ENCODE data around the gene MTMR10. TPM values are rescaled to one million over a fixed set of nuclear protein-coding genes. Genes with fewer than 3 reads are reported as not detected.

MTMR10 gene
- total and polyA plus RNA-seq, 2 experiments from 2014 or later: 7.2 to 8.1 TPM

GRCh38 chr15:31020542-31020941 is 29.1 kb upstream of the MTMR10 start:
- Histone ChIP-seq H4K20me1 (ENCODE audit: insufficient read depth) (no peaks in the 10 kb centered on the region), H3K9me2 (ENCODE audit: insufficient read depth) (no peaks in the 10 kb centered on the region), H3K36me3 (ENCODE audit: low read depth) (no peaks in the 10 kb centered on the region), H3K27me3 (replicated peaks; ENCODE audit: insufficient read depth) (no peaks in the 10 kb centered on the region), H3K9ac (no peak overlapping the region), H3F3A (ENCODE audit: insufficient read depth) (peaks cover 31% of the 10 kb centered on the region), H3K27ac (no peak overlapping the region), H3K4me1 (ENCODE audit: insufficient read depth) (peaks cover 37% of the 10 kb centered on the region), H3K4me2 (ENCODE audit: unreplicated experiment) (no peak overlapping the region), H3K4me3 (no peak overlapping the region), H2AFZ (no peak overlapping the region), H3K79me2 (ENCODE audit: insufficient read depth) (no peaks in the 10 kb centered on the region), H3K9me3 (ENCODE audit: low read depth) (no peaks in the 10 kb centered on the region)
- no peak for DNase-seq
- 84 to 89% methylated on average over 5 of the region's 5 CpGs for WGBS, 2 experiments (ENCODE audit: low coverage in 1 of 2, low lambda C conversion rate in 2 of 2, missing lambda C conversion rate in 2 of 2)
- in situ Hi-C loops (cut with MboI): no loop called here
- TF ChIP-seq EZH2phosphoT487 (IDR thresholded peaks at IDR 0.05; ENCODE audit: insufficient read depth, low read depth): no peak
- TF ChIP-seq EZH2 (IDR thresholded peaks at IDR 0.05; ENCODE audit: insufficient read depth, poor library complexity, severe bottlenecking): no peak

GRCh38 chr15:31019986-31020385 is 28.6 kb upstream of the MTMR10 start:
- H3K4me3 ChIP-seq: no peak overlapping the region
- no peaks in the 10 kb centered on the region for H3K36me3 ChIP-seq (ENCODE audit: low read depth)
- H3K4me2 ChIP-seq (ENCODE audit: unreplicated experiment): no peak overlapping the region
- H3F3A ChIP-seq (ENCODE audit: insufficient read depth): peaks cover 31% of the 10 kb centered on the region
- DNase-seq: no peak
- H3K27ac ChIP-seq: no peak overlapping the region
- no peaks in the 10 kb centered on the region for H3K9me2 ChIP-seq (ENCODE audit: insufficient read depth)
- TF ChIP-seq EZH2phosphoT487 (IDR thresholded peaks at IDR 0.05; ENCODE audit: insufficient read depth, low read depth) (no peak), EZH2 (IDR thresholded peaks at IDR 0.05; ENCODE audit: insufficient read depth, poor library complexity, severe bottlenecking) (no peak)
- no peaks in the 10 kb centered on the region for H3K79me2 ChIP-seq (ENCODE audit: insufficient read depth)
- no peaks in the 10 kb centered on the region for H3K27me3 ChIP-seq (replicated peaks; ENCODE audit: insufficient read depth)
- in situ Hi-C loops (cut with MboI): no loop called here
- peaks cover 35% of the 10 kb centered on the region for H3K4me1 ChIP-seq (ENCODE audit: insufficient read depth)
- no peaks in the 10 kb centered on the region for H3K9me3 ChIP-seq (ENCODE audit: low read depth)
- no peak overlapping the region for H2AFZ ChIP-seq
- H3K9ac ChIP-seq: no peak overlapping the region
- WGBS, 2 experiments (ENCODE audit: low coverage in 1 of 2, low lambda C conversion rate in 2 of 2, missing lambda C conversion rate in 2 of 2): 58 to 64% methylated on average over 3 of the region's 3 CpGs
- H4K20me1 ChIP-seq (ENCODE audit: insufficient read depth): no peaks in the 10 kb centered on the region

GRCh38 chr15:31017311-31017710 is 25.9 kb upstream of the MTMR10 start:
- WGBS, 2 experiments (ENCODE audit: low coverage in 1 of 2, low lambda C conversion rate in 2 of 2, missing lambda C conversion rate in 2 of 2): 18 to 25% methylated on average over 1 of the region's 1 CpG
- Histone ChIP-seq H3F3A (ENCODE audit: insufficient read depth) (peaks cover 11% of the 10 kb centered on the region), H3K4me3 (no peak overlapping the region), H3K4me2 (ENCODE audit: unreplicated experiment) (no peak overlapping the region), H3K27me3 (replicated peaks; ENCODE audit: insufficient read depth) (no peaks in the 10 kb centered on the region), H2AFZ (no peak overlapping the region), H3K27ac (no peak overlapping the region), H4K20me1 (ENCODE audit: insufficient read depth) (no peaks in the 10 kb centered on the region), H3K9ac (no peak overlapping the region), H3K9me2 (ENCODE audit: insufficient read depth) (no peaks in the 10 kb centered on the region), H3K36me3 (ENCODE audit: low read depth) (no peaks in the 10 kb centered on the region), H3K9me3 (ENCODE audit: low read depth) (no peaks in the 10 kb centered on the region), H3K79me2 (ENCODE audit: insufficient read depth) (no peaks in the 10 kb centered on the region), H3K4me1 (ENCODE audit: insufficient read depth) (peaks cover 13% of the 10 kb centered on the region)
- in situ Hi-C loops (cut with MboI): no loop called here
- TF ChIP-seq EZH2phosphoT487 (IDR thresholded peaks at IDR 0.05; ENCODE audit: insufficient read depth, low read depth): no peak
- TF ChIP-seq EZH2 (IDR thresholded peaks at IDR 0.05; ENCODE audit: insufficient read depth, poor library complexity, severe bottlenecking): no peak
- DNase-seq: no peak

GRCh38 chr15:31016446-31016915 is 25.1 kb upstream of the MTMR10 start:
- Histone ChIP-seq H3K36me3 (ENCODE audit: low read depth) (no peaks in the 10 kb centered on the region), H3K4me1 (ENCODE audit: insufficient read depth) (peaks cover 13% of the 10 kb centered on the region), H3K4me2 (ENCODE audit: unreplicated experiment) (peak overlapping the region; percentile 46), H3K79me2 (ENCODE audit: insufficient read depth) (no peaks in the 10 kb centered on the region), H3K9me2 (ENCODE audit: insufficient read depth) (no peaks in the 10 kb centered on the region), H2AFZ (no peak overlapping the region), H3K4me3 (no peak overlapping the region), H3F3A (ENCODE audit: insufficient read depth) (peaks cover 11% of the 10 kb centered on the region), H3K27me3 (replicated peaks; ENCODE audit: insufficient read depth) (no peaks in the 10 kb centered on the region), H3K27ac (peak overlapping the region; percentile 37; the same call in 1 of the 2 replicates), H4K20me1 (ENCODE audit: insufficient read depth) (no peaks in the 10 kb centered on the region), H3K9ac (no peak overlapping the region), H3K9me3 (ENCODE audit: low read depth) (no peaks in the 10 kb centered on the region)
- 2 to 12% methylated on average over 3 of the region's 3 CpGs for WGBS, 2 experiments (ENCODE audit: low coverage in 1 of 2, low lambda C conversion rate in 2 of 2, missing lambda C conversion rate in 2 of 2)
- in situ Hi-C loops (cut with MboI): no loop called here
- TF ChIP-seq EZH2 (IDR thresholded peaks at IDR 0.05; ENCODE audit: insufficient read depth, poor library complexity, severe bottlenecking): no peak
- 0 out of 2 replicates have a peak, but pooled peaks have one; percentile 64 for TF ChIP-seq EZH2phosphoT487 (IDR thresholded peaks at IDR 0.05; ENCODE audit: insufficient read depth, low read depth)
- DNase-seq: peak; percentile 60

GRCh38 chr15:31014608-31014925 is 23.1 kb upstream of the MTMR10 start:
- 55 to 58% methylated on average over 2 of the region's 2 CpGs for WGBS, 2 experiments (ENCODE audit: low coverage in 1 of 2, low lambda C conversion rate in 2 of 2, missing lambda C conversion rate in 2 of 2)
- no peak for DNase-seq
- Histone ChIP-seq H2AFZ (no peak overlapping the region), H3K4me2 (ENCODE audit: unreplicated experiment) (no peak overlapping the region), H3K4me1 (ENCODE audit: insufficient read depth) (peaks cover 13% of the 10 kb centered on the region), H3K79me2 (ENCODE audit: insufficient read depth) (no peaks in the 10 kb centered on the region), H3K36me3 (ENCODE audit: low read depth) (no peaks in the 10 kb centered on the region), H3K9me3 (ENCODE audit: low read depth) (no peaks in the 10 kb centered on the region), H3K4me3 (no peak overlapping the region), H3F3A (ENCODE audit: insufficient read depth) (peaks cover 11% of the 10 kb centered on the region), H4K20me1 (ENCODE audit: insufficient read depth) (no peaks in the 10 kb centered on the region), H3K27ac (no peak overlapping the region), H3K9ac (no peak overlapping the region), H3K27me3 (replicated peaks; ENCODE audit: insufficient read depth) (no peaks in the 10 kb centered on the region), H3K9me2 (ENCODE audit: insufficient read depth) (no peaks in the 10 kb centered on the region)
- no peak for TF ChIP-seq EZH2 (IDR thresholded peaks at IDR 0.05; ENCODE audit: insufficient read depth, poor library complexity, severe bottlenecking)
- in situ Hi-C loops (cut with MboI): no loop called here
